HepG2 (cell line): ENCODE measurements around the gene TH. TPM values are rescaled to one million over a fixed set of nuclear protein-coding genes. Genes with fewer than 3 reads are reported as not detected.

Experiments used
- AHR ChIP-seq: IDR thresholded peaks from 2 replicates; pipeline ENCODE4 v1.6.1; 2018; ENCODE audit warnings: missing genetic modification reagents, missing compliant biosample characterization
- ARID2 ChIP-seq: sonication (generic); formaldehyde crosslinking; IDR thresholded peaks from 2 replicates; pipeline ENCODE4 v1.8.1; 2022; ENCODE audit warnings: mild to moderate bottlenecking, missing genetic modification reagents, borderline replicate concordance
- ELF1 ChIP-seq: sonication (generic); formaldehyde crosslinking; IDR thresholded peaks from 2 replicates; pipeline ENCODE4 v1.4.0; 2020; ENCODE audit warnings: missing genetic modification reagents
- FIP1L1 ChIP-seq: fragments of 200-400 bp; formaldehyde crosslinking; IDR thresholded peaks from 2 replicates; pipeline ENCODE4 v1.6.1; 2018; ENCODE audit warnings: low read depth, mild to moderate bottlenecking, low read length, moderate library complexity, borderline replicate concordance; ENCODE audit not compliant: insufficient read depth
- FOXP1 ChIP-seq, 2 experiments: fragments of 450-650 bp in 1 of 2; IDR thresholded peaks; 2 replicates each; pipeline ENCODE4 v1.6.1; 2017 to 2018; ENCODE audit warnings: antibody characterized with exemption in 1 of 2
- HOXA9 ChIP-seq: sonication (generic); formaldehyde crosslinking; IDR thresholded peaks from 2 replicates; pipeline ENCODE4 v1.8.1; 2022; ENCODE audit warnings: missing genetic modification reagents, mild to moderate bottlenecking, moderate library complexity, borderline replicate concordance
- KMT2B ChIP-seq: IDR thresholded peaks from 2 replicates; pipeline ENCODE4 v1.6.1; 2016; ENCODE audit warnings: missing genetic modification reagents, missing compliant biosample characterization
- RBFOX2 ChIP-seq: fragments of 200-400 bp; formaldehyde crosslinking; IDR thresholded peaks from 2 replicates; pipeline ENCODE4 v1.6.1; 2017; ENCODE audit warnings: low read depth, mild to moderate bottlenecking, low read length
- SP5 ChIP-seq: IDR thresholded peaks from 2 replicates; pipeline ENCODE4 v1.6.1; 2016; ENCODE audit warnings: low read depth, borderline replicate concordance
- YEATS2 ChIP-seq: sonication (generic); formaldehyde crosslinking; IDR thresholded peaks from 2 replicates; pipeline ENCODE4 v1.4.0; 2020; ENCODE audit warnings: missing genetic modification reagents, borderline replicate concordance
- ZBTB38 ChIP-seq: sonication (generic); formaldehyde crosslinking; IDR thresholded peaks from 2 replicates; pipeline ENCODE4 v1.5.1; 2020; ENCODE audit warnings: mild to moderate bottlenecking, missing genetic modification reagents
- ZBTB42 ChIP-seq: sonication (generic); formaldehyde crosslinking; IDR thresholded peaks from 2 replicates; pipeline ENCODE4 v1.5.0; 2020; ENCODE audit warnings: mild to moderate bottlenecking, missing genetic modification reagents
- ZFP41 ChIP-seq: sonication (generic); formaldehyde crosslinking; IDR thresholded peaks from 2 replicates; pipeline ENCODE4 v1.4.0; 2020; ENCODE audit warnings: mild to moderate bottlenecking, missing genetic modification reagents, borderline replicate concordance
- ZFP90 ChIP-seq: sonication (generic); formaldehyde crosslinking; IDR thresholded peaks from 2 replicates; pipeline ENCODE4 v1.8.0; 2022; ENCODE audit warnings: missing genetic modification reagents, mild to moderate bottlenecking, inconsistent platforms, borderline replicate concordance
- ZNF136 ChIP-seq: sonication (generic); formaldehyde crosslinking; IDR thresholded peaks from 2 replicates; pipeline ENCODE4 v1.8.1; 2022; ENCODE audit warnings: low read depth, mild to moderate bottlenecking, moderate library complexity, missing genetic modification reagents
- ZSCAN9 ChIP-seq: IDR thresholded peaks from 2 replicates; pipeline ENCODE4 v1.6.1; 2016; ENCODE audit warnings: borderline replicate concordance
- polyA plus RNA-seq, 8 experiments: library from polyadenylated mRNA; depleted of rRNA in 3 of 8; stranded (reverse) in 7 of 8; unstranded in 1 of 8; fragments of >200 nt; fragmentation: Illumina TruSeq in 4 of 8; extraction: Trizol in 4 of 8; gene quantifications; 2 replicates each; pipeline versions ENCODE4 v1.2.1 to v1.2.3, GENCODE V29; 2011 to 2016; ENCODE audit warnings: low read depth in 4 of 8, missing spikeins in 1 of 8, mixed read lengths in 1 of 8; ENCODE audit not compliant: insufficient read depth in 1 of 8
- total RNA-seq, 5 experiments: library from RNA; depleted of rRNA; stranded (reverse); fragments of >200 nt; fragmentation: Illumina TruSeq; extraction: Trizol; gene quantifications; 2 replicates each; pipeline ENCODE4 v1.2.3, GENCODE V29; 2016; ENCODE audit warnings: low read depth in 1 of 5
- TF ChIP-seq, protein P1 (sequence below): sonication (generic); formaldehyde crosslinking; IDR thresholded peaks from 2 replicates; pipeline ENCODE4 v1.8.0; 2022; ENCODE audit warnings: mild to moderate bottlenecking, missing genetic modification reagents, moderate library complexity
- TF ChIP-seq, protein P2 (sequence below): fragments of 450-650 bp; IDR thresholded peaks from 2 replicates; pipeline ENCODE4 v1.6.1; 2017; ENCODE audit warnings: mild to moderate bottlenecking
- TF ChIP-seq, protein P3 (sequence below): sonication (generic); formaldehyde crosslinking; IDR thresholded peaks from 2 replicates; pipeline ENCODE4 v1.8.0; 2022; ENCODE audit warnings: mild to moderate bottlenecking, missing genetic modification reagents
- TF ChIP-seq, protein P4 (sequence below): sonication (generic); formaldehyde crosslinking; IDR thresholded peaks from 2 replicates; pipeline ENCODE4 v1.9.0; 2021; ENCODE audit warnings: missing genetic modification reagents, borderline replicate concordance

TH gene
- total and polyA plus RNA-seq, 2 of the 13 experiments (the other 11 are each of a cell fraction or from before 2014, with no cell fraction given): 0.36 TPM; not detected in 1

DNA sequence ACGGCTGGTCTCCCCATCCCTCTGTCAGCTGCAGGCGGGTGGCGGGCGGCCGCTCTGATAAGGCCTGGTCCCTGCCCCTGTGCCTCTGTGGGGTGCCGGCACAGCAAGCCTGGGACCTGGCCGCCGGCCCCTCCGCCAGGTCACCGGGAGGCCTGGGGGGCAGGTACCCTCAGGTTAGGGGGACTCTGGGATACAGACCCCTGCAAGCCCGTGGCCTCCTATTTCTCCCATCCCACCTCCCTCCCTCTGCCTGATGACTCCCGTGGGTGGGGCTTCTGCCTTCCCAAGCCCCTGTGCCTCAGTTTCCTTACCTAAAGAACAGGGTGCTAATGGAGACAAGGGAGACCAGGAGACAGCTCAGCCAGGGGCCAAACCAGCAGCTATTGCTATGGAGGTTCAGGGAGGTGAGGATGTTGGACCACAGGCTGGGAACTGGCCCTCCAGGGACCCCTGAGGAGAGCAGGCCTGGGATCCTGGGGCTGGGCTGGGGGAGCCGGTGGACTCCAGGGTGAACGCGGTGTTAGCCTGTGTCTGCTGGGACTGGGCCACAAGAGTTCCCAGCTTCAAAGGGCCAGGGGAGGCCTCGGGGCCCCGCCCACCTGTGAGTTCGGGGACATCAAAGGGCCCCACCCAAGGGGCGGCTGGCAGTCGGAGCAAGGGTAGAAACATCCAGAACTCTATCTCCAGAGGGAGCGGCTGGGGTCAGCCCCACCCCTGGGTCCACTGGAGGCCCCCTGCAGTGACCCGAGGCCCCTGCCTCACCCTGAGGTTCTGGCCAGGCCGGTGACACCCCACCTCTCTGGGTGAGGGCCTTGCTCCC is 32.0 kb upstream of the TH start (continued):
- TF ChIP-seq, protein P1, sequence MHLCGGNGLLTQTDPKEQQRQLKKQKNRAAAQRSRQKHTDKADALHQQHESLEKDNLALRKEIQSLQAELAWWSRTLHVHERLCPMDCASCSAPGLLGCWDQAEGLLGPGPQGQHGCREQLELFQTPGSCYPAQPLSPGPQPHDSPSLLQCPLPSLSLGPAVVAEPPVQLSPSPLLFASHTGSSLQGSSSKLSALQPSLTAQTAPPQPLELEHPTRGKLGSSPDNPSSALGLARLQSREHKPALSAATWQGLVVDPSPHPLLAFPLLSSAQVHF: no peak
- TF ChIP-seq SP5 (CRISPR knock-in tag) (peak; percentile 95), AHR (CRISPR knock-in tag) (no peak), ZSCAN9 (CRISPR knock-in tag) (no peak), ZFP41 (no peak), ELF1 (CRISPR knock-in tag) (no peak), ZNF136 (CRISPR knock-in tag) (no peak), KMT2B (CRISPR knock-in tag) (no peak), FIP1L1 (0 out of 2 replicates have a peak, but pooled peaks have one; percentile 25), ARID2 (CRISPR knock-in tag) (no peak), FOXP1 (IDR thresholded peaks at IDR 0.05) (no peak), FOXP1 (CRISPR knock-in tag; IDR thresholded peaks at IDR 0.05) (no peak), RBFOX2 (peak; percentile 83), HOXA9 (CRISPR knock-in tag) (no peak), YEATS2 (no peak), ZFP90 (CRISPR knock-in tag) (no peak), ZBTB42 (no peak), ZBTB38 (no peak)
- TF ChIP-seq, protein P2, sequence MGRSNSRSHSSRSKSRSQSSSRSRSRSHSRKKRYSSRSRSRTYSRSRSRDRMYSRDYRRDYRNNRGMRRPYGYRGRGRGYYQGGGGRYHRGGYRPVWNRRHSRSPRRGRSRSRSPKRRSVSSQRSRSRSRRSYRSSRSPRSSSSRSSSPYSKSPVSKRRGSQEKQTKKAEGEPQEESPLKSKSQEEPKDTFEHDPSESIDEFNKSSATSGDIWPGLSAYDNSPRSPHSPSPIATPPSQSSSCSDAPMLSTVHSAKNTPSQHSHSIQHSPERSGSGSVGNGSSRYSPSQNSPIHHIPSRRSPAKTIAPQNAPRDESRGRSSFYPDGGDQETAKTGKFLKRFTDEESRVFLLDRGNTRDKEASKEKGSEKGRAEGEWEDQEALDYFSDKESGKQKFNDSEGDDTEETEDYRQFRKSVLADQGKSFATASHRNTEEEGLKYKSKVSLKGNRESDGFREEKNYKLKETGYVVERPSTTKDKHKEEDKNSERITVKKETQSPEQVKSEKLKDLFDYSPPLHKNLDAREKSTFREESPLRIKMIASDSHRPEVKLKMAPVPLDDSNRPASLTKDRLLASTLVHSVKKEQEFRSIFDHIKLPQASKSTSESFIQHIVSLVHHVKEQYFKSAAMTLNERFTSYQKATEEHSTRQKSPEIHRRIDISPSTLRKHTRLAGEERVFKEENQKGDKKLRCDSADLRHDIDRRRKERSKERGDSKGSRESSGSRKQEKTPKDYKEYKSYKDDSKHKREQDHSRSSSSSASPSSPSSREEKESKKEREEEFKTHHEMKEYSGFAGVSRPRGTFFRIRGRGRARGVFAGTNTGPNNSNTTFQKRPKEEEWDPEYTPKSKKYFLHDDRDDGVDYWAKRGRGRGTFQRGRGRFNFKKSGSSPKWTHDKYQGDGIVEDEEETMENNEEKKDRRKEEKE: no peak
- TF ChIP-seq, protein P3, sequence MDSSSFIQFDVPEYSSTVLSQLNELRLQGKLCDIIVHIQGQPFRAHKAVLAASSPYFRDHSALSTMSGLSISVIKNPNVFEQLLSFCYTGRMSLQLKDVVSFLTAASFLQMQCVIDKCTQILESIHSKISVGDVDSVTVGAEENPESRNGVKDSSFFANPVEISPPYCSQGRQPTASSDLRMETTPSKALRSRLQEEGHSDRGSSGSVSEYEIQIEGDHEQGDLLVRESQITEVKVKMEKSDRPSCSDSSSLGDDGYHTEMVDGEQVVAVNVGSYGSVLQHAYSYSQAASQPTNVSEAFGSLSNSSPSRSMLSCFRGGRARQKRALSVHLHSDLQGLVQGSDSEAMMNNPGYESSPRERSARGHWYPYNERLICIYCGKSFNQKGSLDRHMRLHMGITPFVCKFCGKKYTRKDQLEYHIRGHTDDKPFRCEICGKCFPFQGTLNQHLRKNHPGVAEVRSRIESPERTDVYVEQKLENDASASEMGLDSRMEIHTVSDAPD (CRISPR knock-in tag): no peak
- TF ChIP-seq, protein P4, sequence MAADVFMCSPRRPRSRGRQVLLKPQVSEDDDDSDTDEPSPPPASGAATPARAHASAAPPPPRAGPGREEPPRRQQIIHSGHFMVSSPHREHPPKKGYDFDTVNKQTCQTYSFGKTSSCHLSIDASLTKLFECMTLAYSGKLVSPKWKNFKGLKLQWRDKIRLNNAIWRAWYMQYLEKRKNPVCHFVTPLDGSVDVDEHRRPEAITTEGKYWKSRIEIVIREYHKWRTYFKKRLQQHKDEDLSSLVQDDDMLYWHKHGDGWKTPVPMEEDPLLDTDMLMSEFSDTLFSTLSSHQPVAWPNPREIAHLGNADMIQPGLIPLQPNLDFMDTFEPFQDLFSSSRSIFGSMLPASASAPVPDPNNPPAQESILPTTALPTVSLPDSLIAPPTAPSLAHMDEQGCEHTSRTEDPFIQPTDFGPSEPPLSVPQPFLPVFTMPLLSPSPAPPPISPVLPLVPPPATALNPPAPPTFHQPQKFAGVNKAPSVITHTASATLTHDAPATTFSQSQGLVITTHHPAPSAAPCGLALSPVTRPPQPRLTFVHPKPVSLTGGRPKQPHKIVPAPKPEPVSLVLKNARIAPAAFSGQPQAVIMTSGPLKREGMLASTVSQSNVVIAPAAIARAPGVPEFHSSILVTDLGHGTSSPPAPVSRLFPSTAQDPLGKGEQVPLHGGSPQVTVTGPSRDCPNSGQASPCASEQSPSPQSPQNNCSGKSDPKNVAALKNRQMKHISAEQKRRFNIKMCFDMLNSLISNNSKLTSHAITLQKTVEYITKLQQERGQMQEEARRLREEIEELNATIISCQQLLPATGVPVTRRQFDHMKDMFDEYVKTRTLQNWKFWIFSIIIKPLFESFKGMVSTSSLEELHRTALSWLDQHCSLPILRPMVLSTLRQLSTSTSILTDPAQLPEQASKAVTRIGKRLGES: no peak
